ENCODE results near the gene C3orf20. TPM values are rescaled to one million over a fixed set of nuclear protein-coding genes. Genes with fewer than 3 reads are reported as not detected.

Gene C3orf20
- total and polyA plus RNA-seq, 2 of the 13 experiments (the other 11 are each of a cell fraction or from before 2014, with no cell fraction given) = 0.03 to 0.04 TPM

DNA sequence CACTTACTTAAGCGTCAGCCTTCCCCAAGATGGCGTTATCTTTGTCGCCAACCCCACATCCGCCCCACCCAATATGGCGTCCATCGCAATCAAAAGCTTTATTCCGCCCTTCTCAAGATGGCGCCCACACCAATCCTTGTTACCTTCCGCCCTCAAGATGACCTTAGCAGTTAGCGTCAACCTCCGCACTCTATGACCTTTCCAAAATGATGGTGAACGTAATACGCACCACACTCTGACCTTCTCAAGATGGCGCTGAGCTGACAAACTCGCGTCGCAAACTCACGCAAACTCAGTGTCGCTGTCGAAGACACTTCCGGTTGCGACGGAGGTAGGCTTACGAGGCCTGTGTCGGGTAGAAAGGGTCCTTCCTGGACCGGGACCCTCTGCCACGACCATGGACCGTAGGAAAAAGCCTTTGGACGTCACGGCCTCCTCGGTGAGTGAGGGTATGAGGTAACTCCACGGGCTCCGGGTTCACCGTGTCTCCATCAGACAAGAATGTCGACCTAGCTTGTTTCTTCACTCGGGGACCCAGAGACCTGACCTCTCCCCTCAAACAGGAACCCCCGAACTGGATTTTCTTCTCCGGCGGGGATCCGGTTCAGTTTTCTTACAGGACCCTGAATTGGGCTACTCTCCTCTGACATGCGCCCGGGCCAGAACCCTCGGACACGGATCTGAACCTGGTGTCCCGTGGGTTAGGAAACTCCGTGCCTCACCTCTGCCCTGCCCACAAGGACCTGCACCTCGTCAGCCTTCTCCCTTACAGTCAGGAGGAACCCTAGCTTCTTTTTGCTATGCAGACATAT, 23.3 kb upstream of the C3orf20 start, which contains the start of gene CCDC174 (continued):
- TF ChIP-seq ZNF318 (CRISPR knock-in tag; IDR thresholded peaks at IDR 0.05) (peak; percentile 89; the same call in 1 of the 2 replicates), ZNF530 (CRISPR knock-in tag; IDR thresholded peaks at IDR 0.05; ENCODE audit: low read depth) (no peak), ZMAT3 (CRISPR knock-in tag; conservative IDR thresholded peaks at IDR 0.05) (peak; percentile 65; the same call in 1 of the 2 replicates), PRMT3 (CRISPR knock-in tag; IDR thresholded peaks at IDR 0.05; ENCODE audit: borderline replicate concordance, low read depth) (0 out of 2 replicates have a peak, but pooled peaks have one; percentile 37), ZNF317 (CRISPR knock-in tag; IDR thresholded peaks at IDR 0.05) (0 out of 2 replicates have a peak, but pooled peaks have one; percentile 70), SMC3 (IDR thresholded peaks at IDR 0.05; ENCODE audit: low read length) (no peak), MYNN (CRISPR knock-in tag; IDR thresholded peaks at IDR 0.05; ENCODE audit: low read depth) (no peak), ZNF296 (CRISPR knock-in tag; conservative IDR thresholded peaks at IDR 0.05) (no peak), ASH2L (IDR thresholded peaks at IDR 0.05; ENCODE audit: insufficient read length, low read depth, low read length) (peak; percentile 88), SMARCE1 (IDR thresholded peaks at IDR 0.05; ENCODE audit: borderline replicate concordance) (no peak), ELF4 (CRISPR knock-in tag; IDR thresholded peaks at IDR 0.05; ENCODE audit: borderline replicate concordance) (peak; percentile 93)
- TF ChIP-seq, protein P1, sequence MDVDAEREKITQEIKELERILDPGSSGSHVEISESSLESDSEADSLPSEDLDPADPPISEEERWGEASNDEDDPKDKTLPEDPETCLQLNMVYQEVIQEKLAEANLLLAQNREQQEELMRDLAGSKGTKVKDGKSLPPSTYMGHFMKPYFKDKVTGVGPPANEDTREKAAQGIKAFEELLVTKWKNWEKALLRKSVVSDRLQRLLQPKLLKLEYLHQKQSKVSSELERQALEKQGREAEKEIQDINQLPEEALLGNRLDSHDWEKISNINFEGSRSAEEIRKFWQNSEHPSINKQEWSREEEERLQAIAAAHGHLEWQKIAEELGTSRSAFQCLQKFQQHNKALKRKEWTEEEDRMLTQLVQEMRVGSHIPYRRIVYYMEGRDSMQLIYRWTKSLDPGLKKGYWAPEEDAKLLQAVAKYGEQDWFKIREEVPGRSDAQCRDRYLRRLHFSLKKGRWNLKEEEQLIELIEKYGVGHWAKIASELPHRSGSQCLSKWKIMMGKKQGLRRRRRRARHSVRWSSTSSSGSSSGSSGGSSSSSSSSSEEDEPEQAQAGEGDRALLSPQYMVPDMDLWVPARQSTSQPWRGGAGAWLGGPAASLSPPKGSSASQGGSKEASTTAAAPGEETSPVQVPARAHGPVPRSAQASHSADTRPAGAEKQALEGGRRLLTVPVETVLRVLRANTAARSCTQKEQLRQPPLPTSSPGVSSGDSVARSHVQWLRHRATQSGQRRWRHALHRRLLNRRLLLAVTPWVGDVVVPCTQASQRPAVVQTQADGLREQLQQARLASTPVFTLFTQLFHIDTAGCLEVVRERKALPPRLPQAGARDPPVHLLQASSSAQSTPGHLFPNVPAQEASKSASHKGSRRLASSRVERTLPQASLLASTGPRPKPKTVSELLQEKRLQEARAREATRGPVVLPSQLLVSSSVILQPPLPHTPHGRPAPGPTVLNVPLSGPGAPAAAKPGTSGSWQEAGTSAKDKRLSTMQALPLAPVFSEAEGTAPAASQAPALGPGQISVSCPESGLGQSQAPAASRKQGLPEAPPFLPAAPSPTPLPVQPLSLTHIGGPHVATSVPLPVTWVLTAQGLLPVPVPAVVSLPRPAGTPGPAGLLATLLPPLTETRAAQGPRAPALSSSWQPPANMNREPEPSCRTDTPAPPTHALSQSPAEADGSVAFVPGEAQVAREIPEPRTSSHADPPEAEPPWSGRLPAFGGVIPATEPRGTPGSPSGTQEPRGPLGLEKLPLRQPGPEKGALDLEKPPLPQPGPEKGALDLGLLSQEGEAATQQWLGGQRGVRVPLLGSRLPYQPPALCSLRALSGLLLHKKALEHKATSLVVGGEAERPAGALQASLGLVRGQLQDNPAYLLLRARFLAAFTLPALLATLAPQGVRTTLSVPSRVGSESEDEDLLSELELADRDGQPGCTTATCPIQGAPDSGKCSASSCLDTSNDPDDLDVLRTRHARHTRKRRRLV (CRISPR knock-in tag; IDR thresholded peaks at IDR 0.05) = 0 out of 2 replicates have a peak, but pooled peaks have one; percentile 26

All from HepG2 (cell line).